HG02763 (cell line): ENCODE measurements around the gene EFCAB6.
A peak's percentile ranks its signal among the peaks of the same experiment; 100 is the strongest.

Source experiments
- ATAC-seq: cut with Tn5 transposase; IDR thresholded peaks from one replicate; pipeline ENCODE4 v1.9.1; 2021; ENCODE audit warnings: mild to moderate bottlenecking, moderate library complexity; ENCODE audit not compliant: unreplicated experiment

Gene EFCAB6

GRCh38 chr22:43817402-43817801 lies 5.3 kb upstream of the EFCAB6 start:
- ATAC-seq, result no peak

GRCh38 chr22:43814264-43814663 lies 2.2 kb upstream of the EFCAB6 start:
- no peak for ATAC-seq

GRCh38 chr22:43812890-43813289 lies 785 bp upstream of the EFCAB6 start:
- ATAC-seq, result no peak

GRCh38 chr22:43811777-43812148 lies 342 bp downstream of the EFCAB6 start:
- ATAC-seq, result peak; percentile 12

GRCh38 chr22:43802897-43803495 lies 9.1 kb downstream of the EFCAB6 start:
- no peak for ATAC-seq

GRCh38 chr22:43800970-43801369 lies 11.1 kb downstream of the EFCAB6 start:
- ATAC-seq, result no peak

- ATAC-seq, result no peak
Measured at GRCh38 chr22:43798492-43798891, 13.6 kb downstream of the EFCAB6 start.

- no peak for ATAC-seq
Measured at GRCh38 chr22:43796567-43796966, 15.5 kb downstream of the EFCAB6 start.

GRCh38 chr22:43795320-43795719 lies 16.8 kb downstream of the EFCAB6 start:
- ATAC-seq, result no peak

- no peak for ATAC-seq
Measured at GRCh38 chr22:43792905-43793304, 19.2 kb downstream of the EFCAB6 start.

GRCh38 chr22:43789452-43789851 lies 22.7 kb downstream of the EFCAB6 start:
- ATAC-seq, result no peak

- no peak for ATAC-seq
Measured at GRCh38 chr22:43783777-43784176, 28.3 kb downstream of the EFCAB6 start.

GRCh38 chr22:43782448-43782847 lies 29.7 kb downstream of the EFCAB6 start:
- ATAC-seq, result no peak

- no peak for ATAC-seq
Measured at GRCh38 chr22:43777286-43777685, 34.8 kb downstream of the EFCAB6 start.

GRCh38 chr22:43776081-43776670 lies 35.9 kb downstream of the EFCAB6 start:
- ATAC-seq, result no peak

- no peak for ATAC-seq
Measured at GRCh38 chr22:43774318-43774915, 37.7 kb downstream of the EFCAB6 start.

GRCh38 chr22:43772831-43773230 lies 39.3 kb downstream of the EFCAB6 start:
- no peak for ATAC-seq

- ATAC-seq, result no peak
Measured at GRCh38 chr22:43755452-43755851, 56.7 kb downstream of the EFCAB6 start.

GRCh38 chr22:43755011-43755410 lies 57.1 kb downstream of the EFCAB6 start:
- ATAC-seq, result no peak

- ATAC-seq, result no peak
Measured at GRCh38 chr22:43754176-43754575, 57.9 kb downstream of the EFCAB6 start.

GRCh38 chr22:43753688-43754087 lies 58.4 kb downstream of the EFCAB6 start:
- no peak for ATAC-seq

- no peak for ATAC-seq
Measured at GRCh38 chr22:43750751-43751150, 61.4 kb downstream of the EFCAB6 start.

- no peak for ATAC-seq
Measured at GRCh38 chr22:43749473-43749872, 62.6 kb downstream of the EFCAB6 start.
